Smooth muscle cell of the brain vasculature (primary cell): ENCODE data around the gene OR2Y1.
"Not testable (repeated sequence)": the region's sequence is repeated elsewhere in the genome, so short reads cannot be mapped to it uniquely, and the experiment has no call there.

Source experiments
- DNase-seq: peaks from one replicate; pipeline ENCODE4 v3.0.0-alpha.2; 2012; ENCODE audit warnings: low read depth, low spot score

OR2Y1 gene

DNA sequence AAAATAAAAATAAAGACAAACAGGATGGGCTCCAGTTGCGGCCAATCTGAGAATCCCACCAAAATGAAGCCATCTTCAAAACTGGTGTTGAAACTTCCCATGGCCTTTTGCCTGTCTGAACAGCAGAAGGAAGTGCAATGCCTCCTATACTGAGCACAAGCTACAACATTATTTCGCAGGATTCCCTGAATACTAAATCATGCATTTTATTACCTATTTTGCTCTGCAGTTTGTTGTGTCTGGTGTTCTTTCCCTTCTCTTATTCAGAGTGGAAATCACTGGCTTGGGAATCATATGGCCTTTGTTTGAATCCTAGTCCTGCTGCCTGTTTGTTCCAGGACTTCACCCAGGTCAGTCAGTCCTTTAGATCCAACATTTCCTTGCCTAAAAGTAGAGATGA lies at the start of gene OR2Y1:
Gene OR2Y1 (minus strand): TSS at position 101 of the 400 bp plus-strand sequence. CDS start 0 bp downstream, at position 101.
- DNase-seq, result no peak

DNA sequence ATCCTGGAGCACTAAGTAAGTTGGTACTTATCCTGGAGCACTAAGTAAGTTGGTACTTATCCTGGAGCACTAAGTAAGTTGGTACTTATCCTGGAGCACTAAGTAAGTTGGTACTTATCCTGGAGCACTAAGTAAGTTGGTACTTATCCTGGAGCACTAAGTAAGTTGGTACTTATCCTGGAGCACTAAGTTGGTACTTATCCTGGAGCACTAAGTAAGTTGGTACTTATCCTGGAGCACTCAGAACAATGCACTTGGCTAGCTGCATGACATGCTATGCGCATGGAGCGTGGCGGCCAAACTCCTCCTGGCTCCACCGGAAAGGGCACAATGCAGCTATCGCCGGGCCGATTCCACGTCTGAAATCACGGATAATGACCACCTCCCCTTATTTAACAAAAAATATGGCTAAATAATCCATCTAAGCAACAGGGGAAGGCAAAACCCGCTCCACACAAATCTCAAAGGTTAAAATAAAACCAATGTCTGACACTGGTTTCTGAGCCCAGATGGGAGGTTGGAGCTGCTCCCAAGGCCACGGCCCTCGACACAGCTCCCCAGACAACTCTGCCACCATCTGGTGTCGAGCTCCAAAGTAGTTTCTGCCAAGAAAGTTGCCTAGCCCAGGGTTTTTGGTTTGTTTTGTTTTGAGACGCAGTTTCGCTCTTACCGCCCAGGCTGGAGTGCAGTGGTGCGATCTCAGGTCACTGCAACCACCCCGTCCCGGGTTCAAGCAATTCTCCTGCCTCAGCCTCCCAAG lies 49.0 kb upstream of the OR2Y1 start:
- DNase-seq, result not testable (repeated sequence)

DNA sequence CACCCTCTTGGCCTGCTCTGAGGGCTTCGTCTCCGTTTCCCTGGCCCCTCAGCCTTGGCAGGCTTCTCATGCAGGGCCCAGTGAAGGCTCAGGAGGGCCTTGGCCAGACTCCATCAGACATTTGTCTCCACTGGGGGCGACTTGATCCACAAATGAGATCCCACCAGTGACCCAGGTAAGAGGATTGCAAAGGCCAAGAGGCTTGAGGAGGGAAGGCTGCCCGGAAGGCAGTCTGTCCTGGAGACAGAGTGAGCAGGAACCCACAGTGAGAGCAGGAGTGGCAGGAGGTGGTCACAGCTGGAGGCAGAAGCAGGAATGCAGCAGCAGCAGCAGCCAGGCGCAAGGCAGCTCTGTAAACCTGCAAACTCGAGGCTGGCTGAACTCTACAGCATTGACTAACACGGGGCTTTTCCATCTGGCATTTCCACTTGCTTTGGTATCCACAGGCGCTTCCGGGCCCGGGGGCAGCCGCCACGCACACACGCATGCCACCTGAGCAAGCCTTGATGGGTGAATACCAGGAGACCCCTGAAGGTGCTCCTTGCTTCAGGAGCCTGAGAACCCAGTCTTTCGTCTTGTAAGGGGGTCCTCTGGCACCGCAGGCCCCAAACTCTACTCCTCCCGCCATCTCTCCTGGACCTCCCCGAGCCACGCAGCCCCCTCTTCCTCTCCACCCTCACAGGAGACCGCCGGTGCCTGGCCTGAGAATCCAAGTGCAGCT lies 48.0 kb upstream of the OR2Y1 start:
- DNase-seq, result no peak

- no peak for DNase-seq
Measured at GRCh38 chr5:180786531-180787398, 46.9 kb upstream of the OR2Y1 start.

- no peak for DNase-seq
Measured at GRCh38 chr5:180785794-180786221, 46.0 kb upstream of the OR2Y1 start.

DNA sequence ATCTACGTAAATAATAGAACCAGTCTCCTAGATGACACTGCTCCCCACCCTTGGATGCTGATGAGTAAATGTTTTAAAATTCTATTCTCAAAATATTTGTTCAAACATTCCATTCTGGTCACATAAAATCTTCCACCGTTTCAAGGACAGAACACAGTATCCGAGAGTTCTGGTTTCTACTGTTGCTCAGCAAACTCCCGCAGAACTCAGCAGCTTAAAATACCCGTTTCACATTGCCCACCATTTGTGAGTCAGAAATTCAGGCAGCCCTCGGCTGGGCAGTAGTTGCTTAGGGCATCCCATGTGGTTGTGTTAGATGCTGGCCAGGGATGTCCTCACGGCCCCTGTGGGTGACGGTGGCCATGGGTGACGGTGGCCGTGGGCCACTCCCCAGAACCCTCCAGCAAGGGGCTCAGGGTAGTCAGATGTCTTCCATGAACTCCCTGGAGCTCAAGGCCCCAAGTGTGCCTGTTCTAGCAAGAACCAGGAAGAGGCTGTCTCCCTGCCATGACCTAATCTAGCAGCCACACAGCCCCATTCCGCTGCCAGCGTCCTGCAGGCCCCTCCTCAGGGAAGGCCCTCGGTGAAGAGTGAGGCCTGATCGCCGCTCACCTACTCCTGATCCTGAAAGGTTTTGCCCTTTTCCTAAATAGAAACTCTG lies 45.4 kb upstream of the OR2Y1 start:
- DNase-seq, result no peak

DNA sequence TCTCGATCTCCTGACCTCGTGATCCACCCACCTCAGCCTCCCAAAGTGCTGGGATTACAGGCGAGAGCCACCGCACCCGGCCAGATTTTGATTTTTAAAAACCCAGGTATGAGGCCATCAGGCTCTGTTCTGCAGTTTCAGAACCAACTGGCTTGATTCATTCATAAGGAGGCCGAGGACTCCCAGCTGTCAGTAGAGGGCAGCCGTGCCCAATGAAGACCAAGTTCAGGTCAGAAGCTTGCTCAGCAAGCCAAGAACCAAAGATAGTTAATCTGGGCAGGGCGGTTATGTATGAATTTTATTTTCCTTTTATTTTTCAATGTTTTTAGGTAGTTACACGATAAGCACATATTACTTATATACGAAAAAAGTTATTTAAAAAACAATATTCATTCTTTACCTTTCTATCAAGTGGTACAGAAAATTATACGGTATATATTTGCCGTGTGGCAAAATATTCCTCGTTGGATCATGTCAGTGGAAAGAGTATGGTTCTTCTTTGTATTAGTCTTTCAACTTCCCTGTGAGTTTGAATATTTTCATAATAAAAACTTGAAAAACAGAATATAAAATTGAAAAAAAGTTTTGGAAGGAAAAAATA lies 44.7 kb upstream of the OR2Y1 start:
- DNase-seq, result peak; percentile 75

- DNase-seq, result no peak
Measured at GRCh38 chr5:180783340-180784052, 43.6 kb upstream of the OR2Y1 start.

- DNase-seq, result no peak
Measured at GRCh38 chr5:180782748-180783147, 42.9 kb upstream of the OR2Y1 start.

DNA sequence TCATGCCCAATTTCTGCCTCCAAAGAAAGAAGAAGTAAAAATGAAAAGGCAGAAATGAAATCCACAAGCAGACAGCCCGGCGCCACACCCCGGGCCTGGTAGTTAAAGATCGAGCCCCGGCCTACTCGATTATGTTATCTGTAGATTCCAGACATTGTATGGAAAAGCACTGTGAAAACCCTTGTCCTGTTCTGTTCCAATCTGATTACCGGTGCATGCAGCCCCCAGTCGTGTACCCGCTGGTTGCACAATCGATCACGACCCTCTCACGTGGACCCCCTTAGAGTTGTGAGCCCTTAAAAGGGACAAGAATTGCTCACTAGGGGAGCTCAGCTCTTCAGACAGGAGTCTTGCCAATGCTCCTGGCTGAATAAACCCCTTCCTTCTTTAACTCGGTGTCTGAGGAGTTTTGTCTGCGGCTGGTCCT lies 42.1 kb upstream of the OR2Y1 start:
- not testable (repeated sequence) for DNase-seq

DNA sequence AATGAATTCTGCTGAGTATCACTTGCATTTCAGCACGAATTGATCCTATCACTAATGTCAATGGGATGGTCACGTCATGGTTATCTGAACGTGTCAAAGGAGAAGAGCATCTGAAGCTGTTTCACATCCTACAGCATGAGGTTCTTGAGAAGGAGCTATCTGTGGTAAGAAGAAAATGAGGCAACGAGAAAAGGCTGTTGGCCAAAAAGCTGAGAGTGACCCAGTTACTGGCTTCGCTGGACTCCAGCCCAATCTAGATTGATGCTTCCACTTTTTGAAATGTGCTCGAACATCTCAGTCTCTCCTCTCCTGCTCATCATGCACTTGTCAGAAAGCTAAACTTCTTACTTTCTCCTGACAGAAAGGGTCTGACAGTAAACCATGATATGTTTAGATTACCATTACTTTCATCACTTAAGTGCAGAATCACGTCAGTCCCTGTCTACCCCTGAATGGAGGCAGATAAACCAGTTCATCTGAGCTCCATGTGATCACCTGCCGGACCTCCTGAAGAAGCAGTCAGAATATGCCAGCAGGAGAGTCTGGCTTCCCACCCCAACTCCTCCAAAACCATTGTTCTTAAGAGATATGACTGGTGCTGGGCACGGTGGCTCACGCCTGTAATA lies 40.2 kb upstream of the OR2Y1 start:
- no peak for DNase-seq

DNA sequence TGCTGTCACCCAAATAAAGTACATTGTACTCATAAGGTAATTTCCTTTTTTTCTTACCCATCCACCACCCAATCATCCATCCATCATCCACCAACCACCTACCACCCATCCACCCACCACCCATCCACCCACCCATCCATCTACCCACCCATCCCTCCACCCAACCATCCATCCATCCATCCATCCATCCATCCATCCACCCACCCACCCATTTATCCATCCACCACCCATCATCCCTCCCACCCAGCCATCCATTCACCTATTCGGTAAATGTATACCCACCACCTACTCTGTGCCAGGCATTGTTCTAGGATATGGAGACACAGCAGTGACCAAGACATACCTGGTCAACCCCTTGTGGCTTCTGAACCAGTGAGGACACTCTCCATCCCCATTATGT lies 37.6 kb upstream of the OR2Y1 start:
- no peak for DNase-seq

DNA sequence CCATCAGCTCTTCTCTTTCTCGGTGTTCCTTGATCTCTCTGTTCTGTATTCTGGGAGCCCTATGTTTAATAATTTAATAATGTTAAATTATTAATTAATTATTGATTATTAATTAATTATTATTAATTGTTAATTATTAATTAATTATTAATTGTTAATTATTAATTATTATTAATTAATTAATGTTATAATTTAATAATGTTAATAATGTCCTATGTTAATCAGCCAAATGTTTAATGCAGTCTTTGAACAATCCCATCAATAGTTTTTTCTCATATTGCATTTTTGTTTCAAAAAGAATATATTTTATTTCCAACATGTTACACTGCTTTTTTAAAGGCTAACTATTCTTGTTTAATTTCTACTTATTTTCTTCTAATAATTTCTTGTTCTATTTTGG lies 36.5 kb upstream of the OR2Y1 start:
- no peak for DNase-seq

DNA sequence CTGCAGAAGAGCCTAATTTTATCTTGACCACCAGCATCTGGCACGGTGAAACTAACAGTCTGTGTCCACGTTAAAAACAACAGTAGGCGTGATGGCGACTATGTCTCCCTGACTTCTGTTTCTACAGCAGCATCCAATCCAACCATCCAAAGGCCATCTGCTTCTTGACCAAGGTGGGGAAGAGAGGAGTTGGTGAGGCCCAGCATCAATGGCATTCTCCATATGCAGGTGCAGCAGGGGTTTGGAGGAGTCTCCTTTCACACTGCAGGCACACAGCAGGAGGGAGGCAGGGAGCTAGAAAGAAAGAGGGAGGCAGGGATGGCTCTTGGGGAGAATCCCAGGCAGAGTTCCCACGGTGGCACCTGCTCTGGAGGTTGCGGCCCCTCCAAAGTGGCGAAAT lies 35.8 kb upstream of the OR2Y1 start:
- no peak for DNase-seq

DNA sequence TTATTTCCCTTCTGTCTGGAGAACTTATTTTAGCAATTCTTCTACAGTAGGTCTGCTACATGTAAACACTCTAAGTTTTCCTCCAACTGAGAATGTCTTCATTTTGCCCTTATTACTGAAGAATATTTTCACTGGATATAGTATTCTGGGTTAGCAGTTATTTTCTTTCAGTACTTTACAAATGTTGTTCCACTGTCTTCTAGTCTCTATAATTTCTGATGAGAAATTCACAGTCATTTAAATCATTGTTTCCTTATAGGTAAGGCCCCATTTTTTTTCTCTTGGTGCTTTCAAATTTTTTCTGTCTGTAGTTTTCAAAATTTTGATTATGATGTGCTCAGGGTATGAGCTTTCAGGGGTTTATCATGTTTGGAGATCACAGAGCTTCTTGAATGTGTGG lies 32.0 kb upstream of the OR2Y1 start:
- no peak for DNase-seq

GRCh38 chr5:180769821-180770220 lies 30.0 kb upstream of the OR2Y1 start:
- DNase-seq, result no peak

GRCh38 chr5:180755601-180756000 lies 15.7 kb upstream of the OR2Y1 start:
- no peak for DNase-seq

DNA sequence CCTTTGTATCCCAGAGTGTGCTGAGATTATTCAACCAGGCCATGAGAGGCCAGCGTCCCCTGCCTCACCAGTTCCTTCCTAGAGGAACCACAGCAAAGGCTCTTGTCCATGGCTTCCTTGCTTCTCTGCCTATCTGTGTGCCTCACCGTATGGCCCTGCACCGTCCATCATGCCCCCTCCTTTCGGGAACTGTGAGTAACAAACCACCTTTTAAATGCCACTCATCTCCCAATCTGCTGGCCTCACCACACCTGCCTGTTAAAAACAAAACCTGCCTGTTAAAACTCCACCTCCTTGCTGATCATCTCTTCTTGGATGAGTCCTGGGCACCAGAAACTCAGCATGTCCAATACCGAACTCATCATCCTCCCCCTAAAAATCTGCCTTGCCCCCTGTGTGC lies 4.4 kb upstream of the OR2Y1 start:
- DNase-seq, result no peak

DNA sequence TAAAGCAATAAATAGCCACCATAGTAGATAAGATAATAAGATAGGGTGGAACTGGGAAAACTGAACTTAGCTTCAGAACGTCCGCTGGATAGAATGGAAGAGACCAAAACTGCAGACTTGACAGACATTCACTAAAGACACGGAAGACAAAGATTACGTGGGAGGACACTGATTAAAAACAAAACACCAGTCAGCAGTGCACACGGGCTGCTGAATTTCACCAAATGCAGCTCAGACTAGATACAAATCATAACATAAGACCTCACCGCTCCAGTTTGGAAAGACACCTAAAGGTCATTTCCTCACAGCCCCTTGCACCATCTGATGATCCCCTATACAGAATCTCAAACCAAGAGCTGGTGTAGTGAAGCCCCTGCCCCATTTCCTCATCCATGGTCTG lies 2.9 kb upstream of the OR2Y1 start:
- DNase-seq, result no peak

- not testable (repeated sequence) for DNase-seq
Measured at GRCh38 chr5:180740953-180741352, 1.1 kb upstream of the OR2Y1 start.
